Measurements from ENCODE around the gene SLC2A13. TPM values are rescaled to one million over a fixed set of nuclear protein-coding genes. Genes with fewer than 3 reads are reported as not detected.

SLC2A13 gene
- polyA plus RNA-seq, 3 donors = 2.2 to 2.9 (median 2.5) TPM

DNA sequence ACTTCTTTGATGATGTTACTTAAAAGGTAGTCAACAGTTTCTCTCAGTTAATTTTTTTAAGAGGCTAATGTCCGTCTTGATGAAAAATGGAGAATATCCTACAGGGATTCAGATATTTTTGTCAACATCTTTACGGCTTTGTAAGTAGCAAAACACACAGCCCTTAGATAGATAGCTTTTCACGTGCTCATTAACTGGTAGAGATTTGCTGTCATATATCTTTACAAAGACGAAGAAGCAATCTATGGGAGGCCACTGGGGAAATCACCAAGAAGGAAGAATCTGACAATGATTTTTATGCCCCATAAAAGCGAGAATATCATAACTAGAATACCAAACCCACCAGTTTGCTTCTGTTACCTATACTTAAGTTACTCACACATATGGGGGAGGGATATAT, 121.2 kb downstream of the SLC2A13 start:
- no peak overlapping the region for H3K27ac ChIP-seq (ENCODE audit: low read depth in 1 of 2, low read length in 2 of 2)
- Mint-ChIP-seq H3K4me3 (no peak overlapping the region), H3K9me3 (peaks cover 0 to 4% (median 2%) of the 10 kb centered on the region in 7 donors), H3K27ac (no peak overlapping the region), H3K27me3 (ENCODE audit: low read depth in 3 of 3) (peaks cover 0 to 2% (median 0%) of the 10 kb centered on the region in 3 donors), H3K36me3 (no peaks in the 10 kb centered on the region), H3K4me1 (peaks cover 12% of the 10 kb centered on the region)
- H4K20me1 ChIP-seq (ENCODE audit: insufficient read depth, low read length) = no peaks in the 10 kb centered on the region
- H3K79me2 ChIP-seq (ENCODE audit: insufficient read depth, low read length) = no peaks in the 10 kb centered on the region
- TF ChIP-seq, protein P1, sequence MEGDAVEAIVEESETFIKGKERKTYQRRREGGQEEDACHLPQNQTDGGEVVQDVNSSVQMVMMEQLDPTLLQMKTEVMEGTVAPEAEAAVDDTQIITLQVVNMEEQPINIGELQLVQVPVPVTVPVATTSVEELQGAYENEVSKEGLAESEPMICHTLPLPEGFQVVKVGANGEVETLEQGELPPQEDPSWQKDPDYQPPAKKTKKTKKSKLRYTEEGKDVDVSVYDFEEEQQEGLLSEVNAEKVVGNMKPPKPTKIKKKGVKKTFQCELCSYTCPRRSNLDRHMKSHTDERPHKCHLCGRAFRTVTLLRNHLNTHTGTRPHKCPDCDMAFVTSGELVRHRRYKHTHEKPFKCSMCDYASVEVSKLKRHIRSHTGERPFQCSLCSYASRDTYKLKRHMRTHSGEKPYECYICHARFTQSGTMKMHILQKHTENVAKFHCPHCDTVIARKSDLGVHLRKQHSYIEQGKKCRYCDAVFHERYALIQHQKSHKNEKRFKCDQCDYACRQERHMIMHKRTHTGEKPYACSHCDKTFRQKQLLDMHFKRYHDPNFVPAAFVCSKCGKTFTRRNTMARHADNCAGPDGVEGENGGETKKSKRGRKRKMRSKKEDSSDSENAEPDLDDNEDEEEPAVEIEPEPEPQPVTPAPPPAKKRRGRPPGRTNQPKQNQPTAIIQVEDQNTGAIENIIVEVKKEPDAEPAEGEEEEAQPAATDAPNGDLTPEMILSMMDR (IDR thresholded peaks at IDR 0.05) = no peak
- intact Hi-C loops (cut with micrococcal nuclease) = no loop called here
- no peak overlapping the region for H3K9ac ChIP-seq (ENCODE audit: insufficient read depth, low read length, poor library complexity, severe bottlenecking)
- no peaks in the 10 kb centered on the region for H3K36me3 ChIP-seq (replicated peaks in 1 of 2; ENCODE audit: control insufficient read depth in 1 of 2, insufficient read depth in 2 of 2, low read length in 2 of 2)
- no peaks in the 10 kb centered on the region for H3K27me3 ChIP-seq (ENCODE audit: control insufficient read depth in 2 of 2, insufficient read depth in 2 of 2, low read length in 2 of 2)
- no peak overlapping the region for H3K4me3 ChIP-seq (replicated peaks in 1 of 3; ENCODE audit: low read depth in 2 of 3, low read length in 3 of 3)
- no peaks in the 10 kb centered on the region for H3K9me3 ChIP-seq (replicated peaks in 1 of 2; ENCODE audit: control insufficient read depth in 1 of 2, insufficient read depth in 1 of 2, low read length in 2 of 2)
- no peaks in the 10 kb centered on the region for H3K4me1 ChIP-seq (ENCODE audit: control insufficient read depth in 1 of 2, insufficient read depth in 2 of 2, low read length in 2 of 2)
- H2AFZ ChIP-seq (ENCODE audit: insufficient read depth, low read depth, low read length, poor library complexity, severe bottlenecking) = no peak overlapping the region
- H3K4me2 ChIP-seq (replicated peaks; ENCODE audit: extremely low read depth, low read length, poor library complexity, severe bottlenecking) = no peak overlapping the region
- DNase-seq = no peak
- no CpG with 5 or more reads among the region's 5 CpGs for WGBS (ENCODE audit: insufficient coverage)

DNA sequence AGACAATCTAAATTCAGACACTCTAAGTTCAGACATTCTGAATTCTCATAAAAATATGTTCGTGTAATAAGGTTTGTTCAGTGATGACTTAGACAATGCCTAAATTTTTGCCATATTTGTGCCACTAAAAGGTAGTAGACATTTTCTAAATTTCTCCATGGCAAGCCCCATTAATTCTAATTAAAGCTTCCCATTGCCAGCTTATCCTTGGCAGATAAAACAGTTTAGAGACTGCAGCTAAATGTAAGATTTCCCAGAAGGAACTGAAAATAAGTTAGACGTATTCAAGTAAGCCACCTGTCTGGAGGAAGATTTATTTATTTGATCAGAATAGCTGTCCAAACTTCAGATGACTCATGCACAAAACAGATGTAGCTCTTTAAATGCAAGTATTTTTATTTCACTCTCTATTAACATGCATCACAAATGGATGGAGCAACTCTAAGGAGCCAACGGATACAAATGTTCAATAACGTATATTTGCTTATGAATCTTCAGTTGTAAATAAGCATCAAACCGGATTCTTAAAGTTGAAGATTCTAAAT, 130.4 kb downstream of the SLC2A13 start:
- no peaks in the 10 kb centered on the region for H3K36me3 ChIP-seq (replicated peaks in 1 of 2; ENCODE audit: control insufficient read depth in 1 of 2, insufficient read depth in 2 of 2, low read length in 2 of 2)
- intact Hi-C loops (cut with micrococcal nuclease) = no loop called here
- no peak overlapping the region for H2AFZ ChIP-seq (ENCODE audit: insufficient read depth, low read depth, low read length, poor library complexity, severe bottlenecking)
- Mint-ChIP-seq H3K36me3 (peaks cover 0 to 3% of the 10 kb centered on the region in 2 donors), H3K9me3 (peaks cover 0 to 11% (median 2%) of the 10 kb centered on the region in 7 donors), H3K4me3 (no peak overlapping the region), H3K4me1 (peaks cover 8% of the 10 kb centered on the region), H3K27me3 (ENCODE audit: low read depth in 3 of 3) (no peaks in the 10 kb centered on the region), H3K27ac (no peak overlapping the region)
- no peaks in the 10 kb centered on the region for H4K20me1 ChIP-seq (ENCODE audit: insufficient read depth, low read length)
- H3K79me2 ChIP-seq (ENCODE audit: insufficient read depth, low read length) = no peaks in the 10 kb centered on the region
- H3K4me1 ChIP-seq (ENCODE audit: control insufficient read depth in 1 of 2, insufficient read depth in 2 of 2, low read length in 2 of 2) = peaks cover 0 to 4% of the 10 kb centered on the region in 2 donors
- no peak for DNase-seq
- TF ChIP-seq, protein P1 (IDR thresholded peaks at IDR 0.05) = no peak
- H3K4me3 ChIP-seq (replicated peaks in 1 of 3; ENCODE audit: low read depth in 2 of 3, low read length in 3 of 3) = no peak overlapping the region
- no peak overlapping the region for H3K9ac ChIP-seq (ENCODE audit: insufficient read depth, low read length, poor library complexity, severe bottlenecking)
- no peaks in the 10 kb centered on the region for H3K9me3 ChIP-seq (replicated peaks in 1 of 2; ENCODE audit: control insufficient read depth in 1 of 2, insufficient read depth in 1 of 2, low read length in 2 of 2)
- no peak overlapping the region for H3K27ac ChIP-seq (ENCODE audit: low read depth in 1 of 2, low read length in 2 of 2)
- no peak overlapping the region for H3K4me2 ChIP-seq (replicated peaks; ENCODE audit: extremely low read depth, low read length, poor library complexity, severe bottlenecking)
- 100% methylated on average over 3 of the region's 5 CpGs for WGBS (ENCODE audit: insufficient coverage)
- no peaks in the 10 kb centered on the region for H3K27me3 ChIP-seq (ENCODE audit: control insufficient read depth in 2 of 2, insufficient read depth in 2 of 2, low read length in 2 of 2)
